Chondrocyte (in vitro differentiated cells): Measurements from ENCODE around the gene SLF2. TPM values are rescaled to one million over a fixed set of nuclear protein-coding genes. Genes with fewer than 3 reads are reported as not detected.
"Not testable (repeated sequence)": the region's sequence is repeated elsewhere in the genome, so short reads cannot be mapped to it uniquely, and the experiment has no call there.

Experiments
- DNase-seq: peaks from one replicate; pipeline ENCODE4 v3.0.0; 2021; ENCODE audit warnings: mixed read lengths, low spot score
- H3K27ac Mint-ChIP-seq: one replicate; pipeline ENCODE4 v1.8.0; 2021; ENCODE audit warnings: mild to moderate bottlenecking, moderate library complexity, mixed read lengths; ENCODE audit not compliant: unreplicated experiment
- H3K27me3 Mint-ChIP-seq: 2 replicates; pipeline ENCODE4 v1.8.0; 2021; ENCODE audit warnings: low read depth, mixed read lengths
- H3K36me3 Mint-ChIP-seq: 2 replicates; pipeline ENCODE4 v1.8.0; 2021; ENCODE audit warnings: low read depth, mixed read lengths
- H3K4me1 Mint-ChIP-seq: 2 replicates; pipeline ENCODE4 v1.8.0; 2021; ENCODE audit warnings: low read depth, mild to moderate bottlenecking, mixed read lengths
- H3K4me3 Mint-ChIP-seq: one replicate; pipeline ENCODE4 v1.8.0; 2021; ENCODE audit warnings: mild to moderate bottlenecking, moderate library complexity, mixed read lengths; ENCODE audit not compliant: unreplicated experiment
- H3K9me3 Mint-ChIP-seq: 2 replicates; pipeline ENCODE4 v1.8.0; 2021; ENCODE audit warnings: low read depth, mixed read lengths
- CTCF ChIP-seq: fragments of 200-600 bp; sonication (generic); IDR thresholded peaks from 2 replicates; pipeline ENCODE4 v1.5.0; 2021; ENCODE audit warnings: antibody characterized with exemption, mild to moderate bottlenecking, moderate library complexity
- total RNA-seq: library from RNA; stranded (reverse); gene quantifications from 3 replicates; pipeline ENCODE4 v1.2.1, GENCODE V29; 2021

Gene SLF2
- total RNA-seq, 1 donor from 2014 or later = 20.6 TPM

- TF ChIP-seq CTCF = no peak
- peaks cover 14% of the 10 kb centered on the region for H3K27me3 Mint-ChIP-seq
- no peaks in the 10 kb centered on the region for H3K36me3 Mint-ChIP-seq
- no peak overlapping the region for H3K27ac Mint-ChIP-seq
- no peak overlapping the region for H3K4me3 Mint-ChIP-seq
- no peaks in the 10 kb centered on the region for H3K9me3 Mint-ChIP-seq
- H3K4me1 Mint-ChIP-seq = peaks cover 10% of the 10 kb centered on the region
- DNase-seq = no peak
Measured at GRCh38 chr10:100882252-100882651, 30.5 kb upstream of the SLF2 start.

GRCh38 chr10:100882671-100883311 is 30.0 kb upstream of the SLF2 start:
- Mint-ChIP-seq H3K4me1 (peaks cover 10% of the 10 kb centered on the region), H3K4me3 (no peak overlapping the region), H3K9me3 (no peaks in the 10 kb centered on the region), H3K27ac (no peak overlapping the region), H3K27me3 (peaks cover 14% of the 10 kb centered on the region), H3K36me3 (no peaks in the 10 kb centered on the region)
- no peak for TF ChIP-seq CTCF
- DNase-seq = no peak

GRCh38 chr10:100883312-100883821 is 29.4 kb upstream of the SLF2 start:
- Mint-ChIP-seq H3K27me3 (peaks cover 14% of the 10 kb centered on the region), H3K4me1 (peaks cover 10% of the 10 kb centered on the region), H3K36me3 (no peaks in the 10 kb centered on the region), H3K27ac (no peak overlapping the region), H3K9me3 (no peaks in the 10 kb centered on the region), H3K4me3 (no peak overlapping the region)
- peak; percentile 67 for DNase-seq
- TF ChIP-seq CTCF = no peak

GRCh38 chr10:100885611-100886010 is 27.2 kb upstream of the SLF2 start:
- not testable (repeated sequence) for H3K4me3 Mint-ChIP-seq, H3K27ac Mint-ChIP-seq, H3K36me3 Mint-ChIP-seq, DNase-seq, H3K9me3 Mint-ChIP-seq
- Mint-ChIP-seq H3K27me3 (peaks cover 13% of the 10 kb centered on the region), H3K4me1 (peaks cover 22% of the 10 kb centered on the region)

- Mint-ChIP-seq H3K4me1 (peaks cover 26% of the 10 kb centered on the region), H3K4me3 (no peak overlapping the region), H3K27me3 (peaks cover 13% of the 10 kb centered on the region), H3K36me3 (no peaks in the 10 kb centered on the region), H3K27ac (no peak overlapping the region), H3K9me3 (no peaks in the 10 kb centered on the region)
- no peak for TF ChIP-seq CTCF
- DNase-seq = no peak
Measured at GRCh38 chr10:100886091-100886490, 26.7 kb upstream of the SLF2 start.

- no peak for TF ChIP-seq CTCF
- no peak for DNase-seq
- Mint-ChIP-seq H3K36me3 (no peaks in the 10 kb centered on the region), H3K27me3 (peaks cover 13% of the 10 kb centered on the region), H3K27ac (no peak overlapping the region), H3K4me3 (no peak overlapping the region), H3K4me1 (peaks cover 28% of the 10 kb centered on the region), H3K9me3 (no peaks in the 10 kb centered on the region)
Measured at GRCh38 chr10:100886521-100886920, 26.2 kb upstream of the SLF2 start.
